Ovary (tissue), 9 donors: ENCODE data around the gene BTBD10. TPM values are rescaled to one million over a fixed set of nuclear protein-coding genes. Genes with fewer than 3 reads are reported as not detected.

ENCODE experiments used
- DNase-seq, 5 donors: peaks; one replicate each; pipeline ENCODE4 v3.0.0-alpha.2; 2019 to 2020
- H3K27ac ChIP-seq, 2 donors: fragments of 200-600 bp; one replicate each; pipeline versions ENCODE4 v1.5.1 to v1.8.0; 2019 to 2022
- H3K27me3 ChIP-seq: fragments of 200-600 bp; one replicate; pipeline ENCODE4 v1.8.0; 2022
- H3K36me3 ChIP-seq: fragments of 200-600 bp; sonication (generic); one replicate; pipeline ENCODE4 v1.5.1; 2019
- H3K4me1 ChIP-seq: one replicate; pipeline ENCODE4 v1.8.1; 2013; ENCODE audit warnings: mild to moderate bottlenecking, moderate library complexity; ENCODE audit not compliant: insufficient read depth
- H3K4me3 ChIP-seq: fragments of 200-600 bp; sonication (generic); one replicate; pipeline ENCODE4 v1.5.1; 2017
- H3K9me3 ChIP-seq, 2 donors: fragments of 200-600 bp in 1 of 2; sonication (generic) in 1 of 2; one replicate each; pipeline versions ENCODE4 v1.5.1 to v1.8.1; 2013 to 2019; ENCODE audit warnings: mild to moderate bottlenecking in 1 of 2, moderate library complexity in 1 of 2
- CTCF ChIP-seq, 3 donors: fragments of 450-650 bp in 2 of 3; fragments of 200-600 bp in 1 of 3; IDR thresholded peaks; one replicate each; pipeline versions ENCODE4 v1.5.1 to v1.8.0; 2016 to 2022; ENCODE audit warnings: antibody characterized with exemption in 3 of 3, mild to moderate bottlenecking in 1 of 3
- EP300 ChIP-seq: sonication (generic); formaldehyde crosslinking; IDR thresholded peaks from one replicate; pipeline ENCODE4 v1.6.1; 2017; ENCODE audit warnings: antibody characterized with exemption
- POLR2A ChIP-seq: fragments of 450-650 bp; IDR thresholded peaks from one replicate; pipeline ENCODE4 v1.6.1; 2017; ENCODE audit warnings: antibody characterized with exemption, mild to moderate bottlenecking, moderate library complexity
- WGBS, 3 donors: extraction: QIAGEN DNeasy Blood & Tissue Kit in 1 of 3; methylation state at CpG; one replicate each; pipeline versions ENCODE4 v1.1.5 to v1.1.7; 2013 to 2017; 5-methylcytosine and 5-hydroxymethylcytosine counted together
- intact Hi-C, 4 donors: fragments of 100-400 bp; cut with DNase I; formaldehyde crosslinking; loops; one replicate each; pipeline versions ENCODE4 v1.11.0 to v1.15.1; 2022 to 2023
- polyA plus RNA-seq, 2 donors: library from polyadenylated mRNA; stranded (reverse); fragments of 200-250 nt in 1 of 2; fragments of 350-450 nt in 1 of 2; fragmentation: Illumina TruSeq in 1 of 2; extraction: RNeasy Lipid Tissue Mini Kit (QIAGEN cat#74804) in 1 of 2; gene quantifications; one replicate each; pipeline ENCODE4 v1.2.3, GENCODE V29; 2013 to 2014
- total RNA-seq, 7 donors: library from RNA; depleted of rRNA in 2 of 7; stranded (reverse); fragments of >200 nt in 2 of 7; fragmentation: NEBNext Ultra II Directional in 3 of 7; extraction: Animal tissue kit (Norgen Biotek cat#: 25700) in 3 of 7; gene quantifications; one replicate each; pipeline versions ENCODE4 v1.1.0 to v1.2.4, GENCODE V29; 2016 to 2023
- donor health status: DM: no; HTN: no; CAD: no; lungs with moderate emphysema.
- donor health status: DM: no; HTN: no; CAD: no.
- donor health status: Bipolar disorder and iron deficiency.
- donor health status: DM: yes; HTN: yes; CAD: no.
- donor health status: DM: no; HTN: no; CAD: no.
- donor health status: DM: yes; HTN: yes; CAD: no.

The BTBD10 gene
- total and polyA plus RNA-seq, 9 donors = 14.8 to 31.4 (median 25.0) TPM

DNA sequence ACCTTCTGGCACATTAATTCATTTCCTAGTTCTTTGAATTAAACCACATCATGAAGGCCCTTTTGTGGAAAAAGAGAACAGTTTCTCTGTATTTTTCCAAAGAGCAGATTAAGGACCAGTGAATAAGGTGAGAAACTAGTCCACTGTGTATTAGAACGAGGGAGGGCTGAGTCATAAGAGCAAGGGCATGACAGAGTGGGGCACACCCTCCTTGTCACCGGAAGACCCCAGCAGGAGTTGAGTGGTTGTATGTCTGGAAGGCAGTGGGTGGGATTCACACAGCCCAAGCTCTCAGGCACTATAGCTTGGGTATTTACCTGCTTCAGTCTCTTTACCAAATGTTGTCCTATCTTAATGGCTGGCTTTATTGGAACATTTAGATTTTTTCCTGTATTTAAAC lies 98.6 kb downstream of the BTBD10 start:
- Histone ChIP-seq H3K27ac (no peak overlapping the region), H3K27me3 (no peaks in the 10 kb centered on the region), H3K9me3 (no peaks in the 10 kb centered on the region), H3K4me3 (no peak overlapping the region), H3K4me1 (no peaks in the 10 kb centered on the region), H3K36me3 (no peaks in the 10 kb centered on the region)
- intact Hi-C loops = no loop called here
- DNase-seq = no peak
- no peak for TF ChIP-seq POLR2A
- TF ChIP-seq CTCF (IDR thresholded peaks at IDR 0.05) = no peak
- 79 to 92% (median 86%) methylated on average over 2 of the region's 2 CpGs for WGBS, 3 donors

- no peak overlapping the region for H3K4me3 ChIP-seq
- no peaks in the 10 kb centered on the region for H3K4me1 ChIP-seq
- 95 to 97% (median 95%) methylated on average over 9 of the region's 9 CpGs for WGBS, 3 donors
- TF ChIP-seq EP300 (no peak), POLR2A (no peak), CTCF (IDR thresholded peaks at IDR 0.05) (no peak)
- H3K27me3 ChIP-seq = no peaks in the 10 kb centered on the region
- no peak for DNase-seq
- H3K9me3 ChIP-seq = no peaks in the 10 kb centered on the region
- H3K27ac ChIP-seq = no peak overlapping the region
- intact Hi-C loops = no loop called here
- H3K36me3 ChIP-seq = no peaks in the 10 kb centered on the region
Measured at GRCh38 chr11:13362596-13363109, 100.4 kb downstream of the BTBD10 start.

DNA sequence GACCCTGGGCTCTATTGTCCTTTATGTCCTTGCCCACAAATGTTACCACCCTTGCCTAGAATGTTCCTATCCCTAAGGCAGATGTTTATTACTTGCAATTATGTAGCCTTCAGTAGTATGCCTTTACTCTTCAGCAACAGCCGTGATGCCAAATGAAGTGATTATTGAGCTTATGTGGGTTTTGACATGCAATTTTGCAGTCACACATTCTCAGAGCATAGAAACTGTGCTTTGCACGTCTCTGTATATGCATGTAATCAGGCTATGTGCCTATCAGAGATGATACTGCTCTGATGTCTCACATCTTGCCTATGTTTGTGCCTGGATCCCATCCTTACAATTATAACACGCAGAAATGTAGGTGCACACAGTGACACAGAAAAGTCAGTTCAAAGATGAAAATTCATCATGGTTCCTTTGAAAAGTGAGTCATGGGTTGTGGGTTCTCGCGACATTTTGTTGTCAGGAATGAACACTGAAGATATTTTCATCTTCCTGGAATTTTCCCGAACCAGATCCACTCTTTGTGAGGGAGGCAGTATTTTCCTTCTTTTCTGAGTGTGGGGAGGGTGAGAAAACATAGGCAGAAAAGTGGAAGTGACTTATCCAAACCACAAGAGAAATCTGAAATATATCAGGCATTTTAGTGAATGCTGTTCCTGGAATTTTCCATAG lies 104.3 kb downstream of the BTBD10 start:
- H3K27me3 ChIP-seq = no peaks in the 10 kb centered on the region
- no peak overlapping the region for H3K4me3 ChIP-seq
- no peak for TF ChIP-seq CTCF (IDR thresholded peaks at IDR 0.05)
- TF ChIP-seq EP300 = no peak
- no peak for TF ChIP-seq POLR2A
- no peak overlapping the region for H3K27ac ChIP-seq
- no peaks in the 10 kb centered on the region for H3K36me3 ChIP-seq
- no peaks in the 10 kb centered on the region for H3K9me3 ChIP-seq
- no peaks in the 10 kb centered on the region for H3K4me1 ChIP-seq
- no peak for DNase-seq
- intact Hi-C loops = no loop called here
- 79 to 83% (median 80%) methylated on average over 6 of the region's 6 CpGs for WGBS, 3 donors

- Histone ChIP-seq H3K27ac (no peak overlapping the region), H3K4me3 (no peak overlapping the region), H3K36me3 (no peaks in the 10 kb centered on the region), H3K4me1 (no peaks in the 10 kb centered on the region), H3K27me3 (no peaks in the 10 kb centered on the region), H3K9me3 (no peaks in the 10 kb centered on the region)
- WGBS, 3 donors = 81 to 87% (median 86%) methylated on average over 9 of the region's 9 CpGs
- TF ChIP-seq CTCF (IDR thresholded peaks at IDR 0.05) (no peak), POLR2A (no peak), EP300 (no peak)
- intact Hi-C loops = no loop called here
- DNase-seq = no peak
Measured at GRCh38 chr11:13357232-13357631, 105.8 kb downstream of the BTBD10 start.
